ENCODE results near the gene ZNF521.

DNA sequence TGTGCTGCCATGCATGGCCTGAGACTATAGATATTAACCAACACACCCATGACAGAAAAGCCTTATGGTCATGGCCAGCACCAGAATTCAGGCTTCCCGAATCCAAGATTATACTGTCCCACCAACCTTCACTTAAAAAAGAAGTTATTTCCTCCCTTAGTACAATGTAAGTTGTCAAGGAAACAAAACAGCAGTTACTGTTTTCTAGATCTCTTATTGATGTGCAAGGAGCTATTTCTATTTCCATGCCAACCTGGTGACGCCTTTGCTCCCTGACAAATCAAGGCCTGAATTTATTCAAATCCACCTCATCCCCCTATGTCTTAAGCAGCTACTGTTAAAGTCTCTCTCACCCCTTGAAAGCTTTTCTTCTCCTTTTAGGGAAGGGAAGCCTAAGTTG is 249.3 kb downstream of the ZNF521 start:
- TF ChIP-seq CSDC2 (CRISPR knock-in tag; IDR thresholded peaks at IDR 0.05) = no peak
- no peak for TF ChIP-seq ZFP30 (CRISPR knock-in tag; IDR thresholded peaks at IDR 0.05)
- TF ChIP-seq, protein P1, sequence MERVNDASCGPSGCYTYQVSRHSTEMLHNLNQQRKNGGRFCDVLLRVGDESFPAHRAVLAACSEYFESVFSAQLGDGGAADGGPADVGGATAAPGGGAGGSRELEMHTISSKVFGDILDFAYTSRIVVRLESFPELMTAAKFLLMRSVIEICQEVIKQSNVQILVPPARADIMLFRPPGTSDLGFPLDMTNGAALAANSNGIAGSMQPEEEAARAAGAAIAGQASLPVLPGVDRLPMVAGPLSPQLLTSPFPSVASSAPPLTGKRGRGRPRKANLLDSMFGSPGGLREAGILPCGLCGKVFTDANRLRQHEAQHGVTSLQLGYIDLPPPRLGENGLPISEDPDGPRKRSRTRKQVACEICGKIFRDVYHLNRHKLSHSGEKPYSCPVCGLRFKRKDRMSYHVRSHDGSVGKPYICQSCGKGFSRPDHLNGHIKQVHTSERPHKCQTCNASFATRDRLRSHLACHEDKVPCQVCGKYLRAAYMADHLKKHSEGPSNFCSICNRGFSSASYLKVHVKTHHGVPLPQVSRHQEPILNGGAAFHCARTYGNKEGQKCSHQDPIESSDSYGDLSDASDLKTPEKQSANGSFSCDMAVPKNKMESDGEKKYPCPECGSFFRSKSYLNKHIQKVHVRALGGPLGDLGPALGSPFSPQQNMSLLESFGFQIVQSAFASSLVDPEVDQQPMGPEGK (CRISPR knock-in tag; IDR thresholded peaks at IDR 0.05; ENCODE audit: borderline replicate concordance) = no peak
- TF ChIP-seq GLIS3 (CRISPR knock-in tag; IDR thresholded peaks at IDR 0.05) = no peak
- no peak for TF ChIP-seq ZFP3 (CRISPR knock-in tag; IDR thresholded peaks at IDR 0.05)
- no peak for TF ChIP-seq ESRRG (CRISPR knock-in tag; IDR thresholded peaks at IDR 0.05)
- TF ChIP-seq BACH2 (CRISPR knock-in tag; IDR thresholded peaks at IDR 0.05; ENCODE audit: borderline replicate concordance) = no peak
- TF ChIP-seq, protein P2, sequence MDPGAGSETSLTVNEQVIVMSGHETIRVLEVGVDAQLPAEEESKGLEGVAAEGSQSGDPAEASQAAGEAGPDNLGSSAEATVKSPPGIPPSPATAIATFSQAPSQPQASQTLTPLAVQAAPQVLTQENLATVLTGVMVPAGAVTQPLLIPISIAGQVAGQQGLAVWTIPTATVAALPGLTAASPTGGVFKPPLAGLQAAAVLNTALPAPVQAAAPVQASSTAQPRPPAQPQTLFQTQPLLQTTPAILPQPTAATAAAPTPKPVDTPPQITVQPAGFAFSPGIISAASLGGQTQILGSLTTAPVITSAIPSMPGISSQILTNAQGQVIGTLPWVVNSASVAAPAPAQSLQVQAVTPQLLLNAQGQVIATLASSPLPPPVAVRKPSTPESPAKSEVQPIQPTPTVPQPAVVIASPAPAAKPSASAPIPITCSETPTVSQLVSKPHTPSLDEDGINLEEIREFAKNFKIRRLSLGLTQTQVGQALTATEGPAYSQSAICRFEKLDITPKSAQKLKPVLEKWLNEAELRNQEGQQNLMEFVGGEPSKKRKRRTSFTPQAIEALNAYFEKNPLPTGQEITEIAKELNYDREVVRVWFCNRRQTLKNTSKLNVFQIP (CRISPR knock-in tag; IDR thresholded peaks at IDR 0.05; ENCODE audit: borderline replicate concordance, low read depth) = no peak
- no peak for TF ChIP-seq ISL1 (CRISPR knock-in tag; IDR thresholded peaks at IDR 0.05)
- no peak for TF ChIP-seq ARNTL (CRISPR knock-in tag; IDR thresholded peaks at IDR 0.05; ENCODE audit: borderline replicate concordance, low read depth)

Measured in SK-N-SH treated with all-trans-retinoic acid at 6 μM for 48 hours (cell line).